ENCODE data around the gene ZMYND15. TPM values are rescaled to one million over a fixed set of nuclear protein-coding genes. Genes with fewer than 3 reads are reported as not detected.

Gene ZMYND15
- total and polyA plus RNA-seq, 2 experiments from 2014 or later = 0.16 to 0.32 TPM

DNA sequence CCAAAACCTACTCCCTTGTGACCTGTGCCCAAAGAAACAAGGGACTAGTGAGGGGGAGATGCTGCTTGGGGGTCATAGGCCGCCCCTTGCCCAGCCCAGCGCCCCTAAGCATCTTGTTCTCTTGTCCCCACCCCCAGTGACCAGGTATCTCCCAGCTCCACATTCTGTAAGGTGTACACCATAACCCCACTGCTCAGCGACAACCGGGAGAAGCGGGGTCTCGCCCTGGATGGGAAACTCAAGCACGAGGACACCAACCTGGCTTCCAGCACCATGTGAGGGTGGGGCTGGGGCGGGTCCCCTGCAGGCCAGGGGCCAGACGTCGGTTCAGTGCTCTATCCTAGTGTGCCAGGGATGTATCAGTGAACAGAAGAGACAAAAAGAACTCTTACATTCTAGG is 20.5 kb upstream of the ZMYND15 start:
- Histone ChIP-seq H3K4me3 (no peak overlapping the region), H3K4me2 (ENCODE audit: unreplicated experiment) (no peak overlapping the region), H3K36me3 (ENCODE audit: low read depth) (no peaks in the 10 kb centered on the region), H3F3A (ENCODE audit: insufficient read depth) (no peaks in the 10 kb centered on the region), H3K27ac (no peak overlapping the region), H4K20me1 (ENCODE audit: insufficient read depth) (no peaks in the 10 kb centered on the region), H2AFZ (no peak overlapping the region), H3K9me2 (ENCODE audit: insufficient read depth) (no peaks in the 10 kb centered on the region), H3K79me2 (ENCODE audit: insufficient read depth) (no peaks in the 10 kb centered on the region), H3K9ac (no peak overlapping the region), H3K27me3 (replicated peaks; ENCODE audit: insufficient read depth) (no peaks in the 10 kb centered on the region), H3K9me3 (ENCODE audit: low read depth) (no peaks in the 10 kb centered on the region), H3K4me1 (ENCODE audit: insufficient read depth) (no peaks in the 10 kb centered on the region)
- 65% methylated on average over 10 of the region's 10 CpGs for WGBS, 2 experiments (ENCODE audit: low coverage in 1 of 2, low lambda C conversion rate in 2 of 2, missing lambda C conversion rate in 2 of 2)
- in situ Hi-C loops (cut with MboI) = loop anchor here (10.0 kb wide), 1 partner anchor 176 kb away; the partner anchor contains the start of gene C17orf107
- no peak for DNase-seq
- TF ChIP-seq EZH2 (IDR thresholded peaks at IDR 0.05; ENCODE audit: insufficient read depth, poor library complexity, severe bottlenecking) (no peak), EZH2phosphoT487 (IDR thresholded peaks at IDR 0.05; ENCODE audit: insufficient read depth, low read depth) (no peak)

DNA sequence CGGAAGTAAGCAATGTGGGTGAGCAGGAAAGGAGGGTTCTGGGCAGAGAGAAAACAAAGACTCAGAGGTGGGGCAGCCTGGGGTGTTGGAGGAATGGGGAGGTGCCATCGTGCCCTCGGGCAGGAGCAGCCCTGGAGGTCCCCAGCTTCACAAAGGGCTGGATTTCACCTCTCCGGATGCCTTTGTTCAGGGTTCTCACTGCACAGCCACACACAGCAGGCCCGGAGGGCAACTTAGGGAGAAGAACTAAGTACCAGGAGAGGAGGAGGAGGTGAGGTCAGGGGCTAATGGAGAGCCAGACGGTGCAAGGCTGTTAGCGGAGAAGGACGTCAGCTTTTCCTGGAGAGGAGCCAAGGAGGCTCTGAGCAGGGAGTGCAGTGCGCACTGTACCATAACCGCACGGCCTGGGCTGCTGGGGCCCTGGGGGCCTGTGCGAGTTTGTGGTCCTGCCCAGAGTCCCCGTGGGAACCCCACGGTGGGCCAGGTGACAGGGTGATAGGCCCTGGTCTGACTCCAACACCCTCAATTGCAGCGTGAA is 19.9 kb upstream of the ZMYND15 start:
- Histone ChIP-seq H3K79me2 (ENCODE audit: insufficient read depth) (no peaks in the 10 kb centered on the region), H3K9me2 (ENCODE audit: insufficient read depth) (no peaks in the 10 kb centered on the region), H4K20me1 (ENCODE audit: insufficient read depth) (no peaks in the 10 kb centered on the region), H2AFZ (no peak overlapping the region), H3K4me3 (no peak overlapping the region), H3F3A (ENCODE audit: insufficient read depth) (no peaks in the 10 kb centered on the region), H3K36me3 (ENCODE audit: low read depth) (no peaks in the 10 kb centered on the region), H3K4me1 (ENCODE audit: insufficient read depth) (no peaks in the 10 kb centered on the region), H3K9ac (no peak overlapping the region), H3K27ac (no peak overlapping the region), H3K9me3 (ENCODE audit: low read depth) (no peaks in the 10 kb centered on the region), H3K4me2 (ENCODE audit: unreplicated experiment) (no peak overlapping the region), H3K27me3 (replicated peaks; ENCODE audit: insufficient read depth) (no peaks in the 10 kb centered on the region)
- no peak for DNase-seq
- TF ChIP-seq EZH2phosphoT487 (IDR thresholded peaks at IDR 0.05; ENCODE audit: insufficient read depth, low read depth) = no peak
- no peak for TF ChIP-seq EZH2 (IDR thresholded peaks at IDR 0.05; ENCODE audit: insufficient read depth, poor library complexity, severe bottlenecking)
- in situ Hi-C loops (cut with MboI) = loop anchor here (10.0 kb wide), 1 partner anchor 175 kb away; the partner anchor contains the start of gene C17orf107
- 78 to 79% methylated on average over 14 to 15 of the region's 15 CpGs for WGBS, 2 experiments (ENCODE audit: low coverage in 1 of 2, low lambda C conversion rate in 2 of 2, missing lambda C conversion rate in 2 of 2)

DNA sequence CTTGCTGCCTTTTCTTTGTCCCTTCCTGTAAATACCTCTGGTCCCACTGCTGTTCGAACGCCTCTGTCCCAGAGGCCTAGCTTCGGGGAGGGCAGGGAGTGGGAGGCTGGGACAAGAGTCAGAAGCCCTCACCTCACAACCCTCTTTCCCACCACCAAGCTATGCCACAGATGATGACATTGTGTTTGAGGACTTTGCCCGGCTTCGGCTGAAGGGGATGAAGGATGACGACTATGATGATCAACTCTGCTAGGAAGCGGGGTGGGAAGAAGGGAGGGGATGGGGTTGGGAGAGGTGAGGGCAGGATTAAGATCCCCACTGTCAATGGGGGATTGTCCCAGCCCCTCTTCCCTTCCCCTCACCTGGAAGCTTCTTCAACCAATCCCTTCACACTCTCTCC is 18.8 kb upstream of the ZMYND15 start:
- Histone ChIP-seq H4K20me1 (ENCODE audit: insufficient read depth) (no peaks in the 10 kb centered on the region), H3K4me1 (ENCODE audit: insufficient read depth) (no peaks in the 10 kb centered on the region), H3K79me2 (ENCODE audit: insufficient read depth) (no peaks in the 10 kb centered on the region), H3K27ac (no peak overlapping the region), H3K9ac (no peak overlapping the region), H3K27me3 (replicated peaks; ENCODE audit: insufficient read depth) (no peaks in the 10 kb centered on the region), H3K4me3 (no peak overlapping the region), H3K4me2 (ENCODE audit: unreplicated experiment) (no peak overlapping the region), H3F3A (ENCODE audit: insufficient read depth) (no peaks in the 10 kb centered on the region), H3K36me3 (ENCODE audit: low read depth) (no peaks in the 10 kb centered on the region), H3K9me3 (ENCODE audit: low read depth) (no peaks in the 10 kb centered on the region), H2AFZ (no peak overlapping the region), H3K9me2 (ENCODE audit: insufficient read depth) (no peaks in the 10 kb centered on the region)
- 89 to 91% methylated on average over 7 of the region's 7 CpGs for WGBS, 2 experiments (ENCODE audit: low coverage in 1 of 2, low lambda C conversion rate in 2 of 2, missing lambda C conversion rate in 2 of 2)
- TF ChIP-seq EZH2phosphoT487 (IDR thresholded peaks at IDR 0.05; ENCODE audit: insufficient read depth, low read depth) (no peak), EZH2 (IDR thresholded peaks at IDR 0.05; ENCODE audit: insufficient read depth, poor library complexity, severe bottlenecking) (no peak)
- DNase-seq = no peak
- in situ Hi-C loops (cut with MboI) = no loop called here

DNA sequence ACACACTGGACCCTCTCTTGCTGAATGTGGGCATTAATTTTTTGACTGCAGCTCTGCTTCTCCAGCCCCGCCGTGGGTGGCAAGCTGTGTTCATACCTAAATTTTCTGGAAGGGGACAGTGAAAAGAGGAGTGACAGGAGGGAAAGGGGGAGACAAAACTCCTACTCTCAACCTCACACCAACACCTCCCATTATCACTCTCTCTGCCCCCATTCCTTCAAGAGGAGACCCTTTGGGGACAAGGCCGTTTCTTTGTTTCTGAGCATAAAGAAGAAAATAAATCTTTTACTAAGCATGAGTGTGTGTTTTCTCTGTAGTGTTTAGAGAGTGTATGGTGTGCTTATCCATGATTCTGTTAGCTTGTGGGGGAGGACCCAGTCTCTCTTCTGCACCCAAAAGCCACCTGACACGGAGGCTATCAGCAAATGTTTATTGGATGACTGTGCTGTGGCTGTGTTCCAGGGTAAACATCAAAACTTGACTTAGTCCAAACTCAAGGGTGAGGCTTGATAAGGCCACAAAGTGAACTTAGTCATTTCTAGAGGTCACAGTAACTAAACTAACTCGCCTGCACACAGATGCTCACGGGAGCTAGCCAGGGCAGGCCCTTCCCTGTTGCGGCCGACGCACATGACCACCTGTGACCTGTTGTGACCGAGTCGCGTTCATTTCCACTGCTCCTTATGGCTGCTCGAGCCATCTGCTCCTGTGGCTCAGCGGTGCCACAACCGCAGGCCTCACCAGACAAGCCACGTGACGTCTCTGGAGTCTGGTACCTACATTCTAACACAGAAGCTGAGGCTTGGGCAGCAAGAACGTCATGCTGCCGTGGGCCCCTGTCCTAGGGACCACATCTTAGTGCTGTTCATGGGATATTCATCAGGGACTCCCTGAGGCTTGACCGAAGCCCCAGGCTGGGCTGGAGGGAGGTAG is 18.2 kb upstream of the ZMYND15 start:
- Histone ChIP-seq H3K36me3 (ENCODE audit: low read depth) (no peaks in the 10 kb centered on the region), H3K4me3 (no peak overlapping the region), H3K4me2 (ENCODE audit: unreplicated experiment) (no peak overlapping the region), H3K79me2 (ENCODE audit: insufficient read depth) (no peaks in the 10 kb centered on the region), H3K4me1 (ENCODE audit: insufficient read depth) (no peaks in the 10 kb centered on the region), H3K27ac (no peak overlapping the region), H3K27me3 (replicated peaks; ENCODE audit: insufficient read depth) (no peaks in the 10 kb centered on the region), H2AFZ (no peak overlapping the region), H3K9me2 (ENCODE audit: insufficient read depth) (no peaks in the 10 kb centered on the region), H4K20me1 (ENCODE audit: insufficient read depth) (no peaks in the 10 kb centered on the region), H3F3A (ENCODE audit: insufficient read depth) (no peaks in the 10 kb centered on the region), H3K9ac (no peak overlapping the region), H3K9me3 (ENCODE audit: low read depth) (no peaks in the 10 kb centered on the region)
- DNase-seq = no peak
- TF ChIP-seq EZH2phosphoT487 (IDR thresholded peaks at IDR 0.05; ENCODE audit: insufficient read depth, low read depth) (no peak), EZH2 (IDR thresholded peaks at IDR 0.05; ENCODE audit: insufficient read depth, poor library complexity, severe bottlenecking) (no peak)
- in situ Hi-C loops (cut with MboI) = no loop called here
- WGBS, 2 experiments (ENCODE audit: low coverage in 1 of 2, low lambda C conversion rate in 2 of 2, missing lambda C conversion rate in 2 of 2) = 79 to 81% methylated on average over 20 of the region's 20 CpGs

All from GM23248 (cell line).